Liver (tissue), 9 donors: Measurements from ENCODE around the gene KLF1. TPM values are rescaled to one million over a fixed set of nuclear protein-coding genes. Genes with fewer than 3 reads are reported as not detected.
A peak's percentile ranks its signal among the peaks of the same experiment; 100 is the strongest.

Experiments
- DNase-seq: peaks from one replicate; pipeline ENCODE4 v3.0.0-alpha.2; 2017; ENCODE audit warnings: low spot score
- H3K27ac ChIP-seq, 2 donors: one replicate each; pipeline ENCODE4 v1.7.0; 2013; ENCODE audit warnings: inconsistent platforms in 2 of 2, low read length in 2 of 2, control low read depth in 1 of 2, low read depth in 1 of 2, mild to moderate bottlenecking in 1 of 2
- H3K27me3 ChIP-seq, 4 donors: one replicate each; pipeline versions ENCODE4 v1.6.1 to v1.7.0; 2013; ENCODE audit warnings: low read length in 3 of 4, inconsistent platforms in 1 of 4, mild to moderate bottlenecking in 1 of 4, moderate library complexity in 1 of 4; ENCODE audit not compliant: control insufficient read depth in 4 of 4, insufficient read depth in 4 of 4
- H3K36me3 ChIP-seq, 4 donors: one replicate each; pipeline versions ENCODE4 v1.6.1 to v1.7.0; 2013; ENCODE audit warnings: low read length in 3 of 4, mild to moderate bottlenecking in 3 of 4, low read depth in 1 of 4, moderate library complexity in 1 of 4; ENCODE audit not compliant: control insufficient read depth in 4 of 4, insufficient read depth in 3 of 4
- H3K4me1 ChIP-seq, 4 donors: one replicate each; pipeline versions ENCODE4 v1.6.1 to v1.7.0; 2013; ENCODE audit warnings: low read length in 3 of 4, mild to moderate bottlenecking in 3 of 4, moderate library complexity in 1 of 4; ENCODE audit not compliant: control insufficient read depth in 4 of 4, insufficient read depth in 4 of 4
- H3K4me3 ChIP-seq, 3 donors: one replicate each; pipeline versions ENCODE4 v1.6.1 to v1.7.0; 2013; ENCODE audit warnings: low read length in 3 of 3, control low read depth in 1 of 3, low read depth in 1 of 3, mild to moderate bottlenecking in 1 of 3
- H3K9ac ChIP-seq, 2 donors: one replicate each; pipeline ENCODE4 v1.7.0; 2013; ENCODE audit warnings: low read length in 2 of 2, mild to moderate bottlenecking in 2 of 2, moderate library complexity in 2 of 2, control low read depth in 1 of 2, low read depth in 1 of 2
- H3K9me3 ChIP-seq, 4 donors: one replicate each; pipeline versions ENCODE4 v1.6.1 to v1.7.0; 2013; ENCODE audit warnings: low read length in 3 of 4; ENCODE audit not compliant: control insufficient read depth in 4 of 4
- EGR1 ChIP-seq, 2 donors: IDR thresholded peaks; 2 replicates each; pipeline ENCODE4 v1.6.1; 2016 to 2018; ENCODE audit warnings: antibody characterized with exemption in 2 of 2, low read depth in 2 of 2
- FOXA1 ChIP-seq: IDR thresholded peaks from 2 replicates; pipeline ENCODE4 v1.6.1; 2016; ENCODE audit warnings: antibody characterized with exemption
- FOXA2 ChIP-seq: IDR thresholded peaks from 2 replicates; pipeline ENCODE4 v1.6.1; 2016; ENCODE audit warnings: antibody characterized with exemption
- GABPA ChIP-seq, 2 donors: IDR thresholded peaks in 1 of 2; conservative IDR thresholded peaks in 1 of 2; 2 replicates each; pipeline ENCODE4 v1.6.1; 2016; ENCODE audit warnings: antibody characterized with exemption in 2 of 2, mild to moderate bottlenecking in 1 of 2, moderate library complexity in 1 of 2
- HNF4A ChIP-seq, 2 donors: conservative IDR thresholded peaks; 2 replicates each; pipeline ENCODE4 v1.6.1; 2016; ENCODE audit warnings: antibody characterized with exemption in 2 of 2, mild to moderate bottlenecking in 2 of 2
- HNF4G ChIP-seq: IDR thresholded peaks from 2 replicates; pipeline ENCODE4 v1.6.1; 2016; ENCODE audit warnings: antibody characterized with exemption
- JUND ChIP-seq, 2 donors: IDR thresholded peaks; 2 replicates each; pipeline ENCODE4 v1.6.1; 2016; ENCODE audit warnings: antibody characterized with exemption in 2 of 2
- NR2F2 ChIP-seq: IDR thresholded peaks from 2 replicates; pipeline ENCODE4 v1.6.1; 2016; ENCODE audit warnings: antibody characterized with exemption
- RAD21 ChIP-seq, 2 donors: IDR thresholded peaks; 2 replicates each; pipeline ENCODE4 v1.6.1; 2016; ENCODE audit warnings: antibody characterized with exemption in 2 of 2, mild to moderate bottlenecking in 2 of 2
- RXRA ChIP-seq, 2 donors: IDR thresholded peaks; 2 replicates each; pipeline ENCODE4 v1.6.1; 2017 to 2018; ENCODE audit warnings: antibody characterized with exemption in 2 of 2, mild to moderate bottlenecking in 1 of 2
- SP1 ChIP-seq: IDR thresholded peaks from 2 replicates; pipeline ENCODE4 v1.6.1; 2018; ENCODE audit warnings: antibody characterized with exemption, mild to moderate bottlenecking
- TAF1 ChIP-seq: conservative IDR thresholded peaks from 2 replicates; pipeline ENCODE4 v1.6.1; 2016; ENCODE audit warnings: antibody characterized with exemption, mild to moderate bottlenecking
- YY1 ChIP-seq: IDR thresholded peaks from 2 replicates; pipeline ENCODE4 v1.6.1; 2016; ENCODE audit warnings: antibody characterized with exemption, mild to moderate bottlenecking
- WGBS: extraction: QIAGEN DNeasy Blood & Tissue Kit; methylation state at CpG from one replicate; pipeline ENCODE4 v1.1.7; 2013; 5-methylcytosine and 5-hydroxymethylcytosine counted together
- polyA plus RNA-seq, 2 donors: library from polyadenylated mRNA; stranded (reverse) in 1 of 2; unstranded in 1 of 2; fragments of 200-250 nt in 1 of 2; fragments of >200 nt in 1 of 2; fragmentation: Nextera tagmentation in 1 of 2; extraction: Ambion mirVana in 1 of 2; gene quantifications; one replicate each; pipeline versions ENCODE4 v1.2.1 to v1.2.3, GENCODE V29; 2013 to 2015
- total RNA-seq, 2 donors: library from RNA; depleted of rRNA; stranded (reverse); fragments of >200 nt; gene quantifications; one replicate each; pipeline ENCODE4 v1.2.3, GENCODE V29; 2014
- TF ChIP-seq, protein P1 (sequence below): IDR thresholded peaks from 2 replicates; pipeline ENCODE4 v1.6.1; 2016; ENCODE audit warnings: antibody characterized with exemption
- TF ChIP-seq, protein P2 (sequence below): IDR thresholded peaks from 2 replicates; pipeline ENCODE4 v1.6.1; 2016; ENCODE audit warnings: antibody characterized with exemption
- TF ChIP-seq, protein P3 (sequence below): fragments of 150-350 bp; IDR thresholded peaks from 2 replicates; pipeline ENCODE4 v1.5.1; 2017; ENCODE audit warnings: improper control_type of control experiment, low read depth, low read length; ENCODE audit not compliant: missing input control
- TF ChIP-seq, protein P4 (sequence below): IDR thresholded peaks from 2 replicates; pipeline ENCODE4 v1.6.1; 2016; ENCODE audit warnings: antibody characterized with exemption
- donor health status: healthy.
- donor health status: healthy.
- donor health status: healthy.
- donor health status: healthy.
- donor health status: healthy.

The KLF1 gene
- total and polyA plus RNA-seq, 4 donors = 234 TPM; not detected in 3

DNA sequence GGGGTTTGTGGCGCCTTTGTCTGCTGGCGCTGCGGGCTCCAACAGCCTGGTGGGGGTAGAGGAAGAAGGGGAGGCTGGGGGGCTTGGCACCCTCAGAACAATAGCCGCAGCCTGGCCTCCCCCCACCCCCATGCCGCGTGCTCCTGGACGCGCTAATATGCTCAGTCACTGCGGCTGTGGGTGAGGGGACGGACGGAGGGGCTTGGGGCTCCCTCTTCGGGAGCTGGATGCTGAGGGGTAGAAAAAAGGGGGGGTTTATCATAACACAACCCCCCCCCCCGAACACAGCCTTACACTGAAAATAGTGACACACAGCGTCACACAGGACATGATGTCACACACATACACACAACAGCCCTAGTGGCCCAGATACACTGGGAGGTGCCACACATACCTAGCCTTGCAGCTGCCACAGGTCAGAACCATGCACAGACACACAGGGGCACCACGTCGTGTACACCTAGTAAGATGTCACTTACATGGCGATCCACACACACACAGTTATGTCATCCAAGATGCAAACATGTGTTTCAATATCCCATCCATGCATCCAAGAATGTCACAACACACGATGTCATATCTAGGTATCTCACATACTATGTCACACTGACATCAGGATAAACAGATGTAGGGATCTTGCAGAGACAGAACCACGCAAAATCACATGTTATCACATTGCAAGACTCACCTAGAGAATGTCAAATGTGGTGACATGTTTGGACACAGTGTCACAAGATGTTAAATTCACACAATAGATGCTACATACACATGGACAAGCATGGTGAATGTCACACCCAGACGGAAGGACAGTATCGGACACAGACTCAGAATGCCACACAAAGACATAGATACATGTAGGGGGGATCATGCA, 47.9 kb downstream of the KLF1 start:
- H3K27me3 ChIP-seq = peaks cover 0 to 25% (median 13%) of the 10 kb centered on the region in 4 donors
- no peaks in the 10 kb centered on the region for H3K9me3 ChIP-seq
- H3K4me3 ChIP-seq = no peak overlapping the region
- no peak overlapping the region for H3K9ac ChIP-seq
- WGBS = 23% methylated on average over 21 of the region's 21 CpGs
- TF ChIP-seq RAD21 (IDR thresholded peaks at IDR 0.05) = no peak
- TF ChIP-seq, protein P1, sequence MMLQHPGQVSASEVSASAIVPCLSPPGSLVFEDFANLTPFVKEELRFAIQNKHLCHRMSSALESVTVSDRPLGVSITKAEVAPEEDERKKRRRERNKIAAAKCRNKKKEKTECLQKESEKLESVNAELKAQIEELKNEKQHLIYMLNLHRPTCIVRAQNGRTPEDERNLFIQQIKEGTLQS = no peak
- TF ChIP-seq, protein P2, sequence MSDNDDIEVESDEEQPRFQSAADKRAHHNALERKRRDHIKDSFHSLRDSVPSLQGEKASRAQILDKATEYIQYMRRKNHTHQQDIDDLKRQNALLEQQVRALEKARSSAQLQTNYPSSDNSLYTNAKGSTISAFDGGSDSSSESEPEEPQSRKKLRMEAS = no peak
- no peak for TF ChIP-seq FOXA2
- no peak for TF ChIP-seq SP1
- no peak for TF ChIP-seq TAF1
- TF ChIP-seq HNF4A (conservative IDR thresholded peaks at IDR 0.05) = no peak
- no peak for TF ChIP-seq NR2F2
- no peak for TF ChIP-seq YY1
- TF ChIP-seq, protein P3, sequence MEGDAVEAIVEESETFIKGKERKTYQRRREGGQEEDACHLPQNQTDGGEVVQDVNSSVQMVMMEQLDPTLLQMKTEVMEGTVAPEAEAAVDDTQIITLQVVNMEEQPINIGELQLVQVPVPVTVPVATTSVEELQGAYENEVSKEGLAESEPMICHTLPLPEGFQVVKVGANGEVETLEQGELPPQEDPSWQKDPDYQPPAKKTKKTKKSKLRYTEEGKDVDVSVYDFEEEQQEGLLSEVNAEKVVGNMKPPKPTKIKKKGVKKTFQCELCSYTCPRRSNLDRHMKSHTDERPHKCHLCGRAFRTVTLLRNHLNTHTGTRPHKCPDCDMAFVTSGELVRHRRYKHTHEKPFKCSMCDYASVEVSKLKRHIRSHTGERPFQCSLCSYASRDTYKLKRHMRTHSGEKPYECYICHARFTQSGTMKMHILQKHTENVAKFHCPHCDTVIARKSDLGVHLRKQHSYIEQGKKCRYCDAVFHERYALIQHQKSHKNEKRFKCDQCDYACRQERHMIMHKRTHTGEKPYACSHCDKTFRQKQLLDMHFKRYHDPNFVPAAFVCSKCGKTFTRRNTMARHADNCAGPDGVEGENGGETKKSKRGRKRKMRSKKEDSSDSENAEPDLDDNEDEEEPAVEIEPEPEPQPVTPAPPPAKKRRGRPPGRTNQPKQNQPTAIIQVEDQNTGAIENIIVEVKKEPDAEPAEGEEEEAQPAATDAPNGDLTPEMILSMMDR = no peak
- TF ChIP-seq JUND (IDR thresholded peaks at IDR 0.05) = no peak
- no peak for TF ChIP-seq FOXA1
- TF ChIP-seq GABPA (IDR thresholded peaks at IDR 0.05 in 1 of 2, conservative IDR thresholded peaks at IDR 0.05 in 1 of 2) = no peak
- TF ChIP-seq RXRA (IDR thresholded peaks at IDR 0.05) = no peak
- no peak for TF ChIP-seq EGR1 (IDR thresholded peaks at IDR 0.05; ENCODE audit: low read depth in 2 of 2)
- no peak for TF ChIP-seq HNF4G
- TF ChIP-seq, protein P4, sequence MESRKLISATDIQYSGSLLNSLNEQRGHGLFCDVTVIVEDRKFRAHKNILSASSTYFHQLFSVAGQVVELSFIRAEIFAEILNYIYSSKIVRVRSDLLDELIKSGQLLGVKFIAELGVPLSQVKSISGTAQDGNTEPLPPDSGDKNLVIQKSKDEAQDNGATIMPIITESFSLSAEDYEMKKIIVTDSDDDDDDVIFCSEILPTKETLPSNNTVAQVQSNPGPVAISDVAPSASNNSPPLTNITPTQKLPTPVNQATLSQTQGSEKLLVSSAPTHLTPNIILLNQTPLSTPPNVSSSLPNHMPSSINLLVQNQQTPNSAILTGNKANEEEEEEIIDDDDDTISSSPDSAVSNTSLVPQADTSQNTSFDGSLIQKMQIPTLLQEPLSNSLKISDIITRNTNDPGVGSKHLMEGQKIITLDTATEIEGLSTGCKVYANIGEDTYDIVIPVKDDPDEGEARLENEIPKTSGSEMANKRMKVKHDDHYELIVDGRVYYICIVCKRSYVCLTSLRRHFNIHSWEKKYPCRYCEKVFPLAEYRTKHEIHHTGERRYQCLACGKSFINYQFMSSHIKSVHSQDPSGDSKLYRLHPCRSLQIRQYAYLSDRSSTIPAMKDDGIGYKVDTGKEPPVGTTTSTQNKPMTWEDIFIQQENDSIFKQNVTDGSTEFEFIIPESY = no peak
- H3K36me3 ChIP-seq = no peaks in the 10 kb centered on the region
- no peak for DNase-seq
- H3K27ac ChIP-seq = no peak overlapping the region
- H3K4me1 ChIP-seq = peaks cover 0 to 7% (median 3%) of the 10 kb centered on the region in 4 donors

DNA sequence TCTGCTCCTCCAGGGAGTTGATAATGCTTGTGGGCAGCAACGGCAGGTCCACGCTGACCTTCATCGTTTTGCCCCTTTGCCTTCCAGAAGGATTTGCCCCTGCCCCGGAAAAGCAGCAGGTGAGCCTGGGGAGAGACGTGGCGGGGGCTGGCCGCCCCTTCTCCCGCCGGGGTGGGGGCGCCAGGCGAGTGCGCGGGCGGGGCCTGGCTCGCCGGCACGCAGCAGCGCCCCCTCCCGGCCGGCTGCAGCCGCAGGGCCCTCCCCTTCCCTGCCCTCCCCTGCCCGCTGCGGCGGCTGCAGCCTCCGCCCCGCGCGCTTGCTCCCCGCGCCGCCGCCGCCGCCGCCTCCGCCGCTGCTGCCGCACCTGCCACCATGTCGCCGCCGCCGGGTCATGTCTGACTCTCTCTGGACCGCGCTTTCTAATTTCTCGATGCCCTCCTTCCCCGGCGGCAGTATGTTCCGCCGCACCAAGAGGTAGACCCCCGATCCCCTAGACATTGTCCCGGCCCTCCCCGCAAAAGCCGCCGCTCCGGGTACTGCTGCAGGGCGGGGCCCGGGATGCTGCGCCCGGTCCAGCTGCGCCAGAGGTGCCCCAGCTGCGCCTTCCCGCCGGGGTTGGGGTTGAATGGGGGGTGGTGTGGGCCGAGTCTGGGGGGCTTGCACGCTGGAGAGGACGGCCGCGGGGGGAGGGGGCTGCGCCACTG, 48.7 kb downstream of the KLF1 start, which contains the start of gene MAST1:
Gene MAST1, plus strand, starts transcription at position 334 of the 704 bp plus-strand sequence. Its CDS starts 58 bp downstream, at position 392.
- Histone ChIP-seq H3K9ac (no peak within 1 kb of the TSS), H3K27me3 (peaks cover 0 to 25% (median 14%) of the 10 kb centered on the region in 4 donors), H3K9me3 (no peaks in the 10 kb centered on the region), H3K27ac (no peak within 1 kb of the TSS), H3K4me3 (peak within 1 kb of the TSS in 1 of 3 donors; percentile 22), H3K4me1 (peaks cover 0 to 11% (median 3%) of the 10 kb centered on the region in 4 donors), H3K36me3 (no peaks in the 10 kb centered on the region)
- DNase-seq = peak; percentile 72
- TF ChIP-seq TAF1 = no peak
- TF ChIP-seq, protein P3 = peak; percentile 38
- TF ChIP-seq RAD21 (IDR thresholded peaks at IDR 0.05) = no peak
- 1% methylated on average over 69 of the region's 69 CpGs for WGBS
